GM18858 (cell line): ENCODE results near the gene APOF.
"Not testable (repeated sequence)": the region's sequence is repeated elsewhere in the genome, so short reads cannot be mapped to it uniquely, and the experiment has no call there.

ENCODE experiments used
- ATAC-seq: cut with Tn5 transposase; IDR thresholded peaks from one replicate; pipeline ENCODE4 v1.9.1; 2021; ENCODE audit not compliant: unreplicated experiment

The APOF gene

DNA sequence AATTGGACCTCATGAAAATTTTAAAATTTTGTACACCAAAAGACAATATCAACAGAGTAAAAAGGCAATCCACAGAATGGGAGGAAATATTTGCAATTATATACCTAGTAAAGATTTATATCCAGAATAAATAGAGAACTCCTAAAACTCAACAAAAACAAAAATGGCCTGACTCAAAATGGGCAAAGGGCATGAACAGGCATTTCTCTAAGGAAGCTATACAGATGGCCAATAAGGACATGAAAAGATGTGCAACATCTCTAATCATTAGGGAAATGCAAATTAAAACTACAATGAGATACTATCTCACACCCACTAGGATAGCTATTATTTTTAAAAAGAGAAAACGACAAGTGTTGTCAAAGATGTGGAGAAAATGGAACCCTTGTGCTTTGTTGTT is 10.9 kb upstream of the APOF start:
- ATAC-seq: no peak

DNA sequence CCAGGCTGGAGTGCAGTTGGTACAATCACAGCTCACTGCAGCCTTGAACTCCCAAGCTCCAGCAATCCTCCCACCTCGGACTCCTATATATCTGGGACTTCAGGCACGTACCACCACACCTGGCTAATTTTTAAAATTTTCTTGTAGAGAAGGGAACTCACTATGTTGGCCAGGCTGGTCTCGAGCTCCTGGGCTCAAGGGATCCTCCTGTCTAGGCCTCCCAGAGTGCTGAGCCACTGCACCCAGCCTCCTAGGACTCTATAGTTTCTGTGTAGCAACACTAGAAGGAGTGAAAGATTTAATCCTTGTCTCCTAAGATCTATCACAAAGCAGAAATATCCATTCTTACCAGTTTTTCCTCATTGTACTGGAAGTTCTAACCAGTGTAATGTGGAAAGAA is 4.3 kb upstream of the APOF start:
- ATAC-seq: no peak

- no peak for ATAC-seq
Observed at GRCh38 chr12:56361487-56362129, 1.0 kb downstream of the APOF start.

DNA sequence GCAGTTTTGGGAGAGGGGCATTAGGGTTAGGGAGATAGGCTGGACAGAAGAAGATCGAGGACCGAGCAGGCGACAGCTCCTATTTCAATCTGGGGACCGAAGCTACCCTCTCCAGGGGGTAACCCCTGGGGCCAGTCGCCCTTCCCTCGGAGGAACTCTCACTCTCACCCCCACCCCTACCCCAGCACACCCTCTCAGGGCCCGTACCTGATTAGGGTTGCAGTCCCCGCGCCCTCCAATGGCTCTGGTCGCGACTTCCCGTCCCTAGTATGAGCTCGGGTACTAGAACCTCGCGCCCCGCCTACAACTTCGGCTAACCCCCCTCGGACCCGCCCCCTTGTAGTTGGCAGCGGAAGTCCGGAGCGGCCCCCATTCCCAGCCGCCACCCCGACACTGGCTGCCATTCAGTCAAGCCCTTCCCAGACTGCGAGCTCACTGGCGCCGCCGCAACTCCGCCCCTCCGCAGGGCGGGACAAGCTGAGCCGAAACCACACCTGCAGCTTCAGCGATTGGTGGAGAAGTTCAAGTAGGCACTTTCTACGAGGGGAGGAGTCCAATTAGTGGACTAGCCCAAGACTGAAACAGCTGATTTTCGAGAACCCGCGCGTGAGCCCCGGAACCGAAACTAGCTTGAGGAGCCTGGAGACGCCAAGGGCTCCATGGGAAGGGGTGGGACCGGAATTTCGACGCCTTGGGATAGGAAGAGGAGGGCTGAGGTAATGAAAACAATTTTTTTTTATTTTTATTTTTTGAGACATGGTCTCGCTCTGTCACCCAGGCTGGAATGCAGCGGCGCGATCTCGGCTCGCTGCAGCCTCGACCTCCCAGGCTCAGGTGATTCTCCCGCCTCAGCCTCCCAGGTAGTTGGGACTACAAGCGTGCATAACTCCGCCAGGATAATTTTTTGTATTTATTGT is 2.5 kb downstream of the APOF start, which contains the start of gene STAT2:
Gene STAT2 (minus strand): TSS at position 257 of the 917 bp plus-strand sequence. CDS start 3,536 bp downstream, outside the sequence.
- peak; percentile 87 for ATAC-seq

DNA sequence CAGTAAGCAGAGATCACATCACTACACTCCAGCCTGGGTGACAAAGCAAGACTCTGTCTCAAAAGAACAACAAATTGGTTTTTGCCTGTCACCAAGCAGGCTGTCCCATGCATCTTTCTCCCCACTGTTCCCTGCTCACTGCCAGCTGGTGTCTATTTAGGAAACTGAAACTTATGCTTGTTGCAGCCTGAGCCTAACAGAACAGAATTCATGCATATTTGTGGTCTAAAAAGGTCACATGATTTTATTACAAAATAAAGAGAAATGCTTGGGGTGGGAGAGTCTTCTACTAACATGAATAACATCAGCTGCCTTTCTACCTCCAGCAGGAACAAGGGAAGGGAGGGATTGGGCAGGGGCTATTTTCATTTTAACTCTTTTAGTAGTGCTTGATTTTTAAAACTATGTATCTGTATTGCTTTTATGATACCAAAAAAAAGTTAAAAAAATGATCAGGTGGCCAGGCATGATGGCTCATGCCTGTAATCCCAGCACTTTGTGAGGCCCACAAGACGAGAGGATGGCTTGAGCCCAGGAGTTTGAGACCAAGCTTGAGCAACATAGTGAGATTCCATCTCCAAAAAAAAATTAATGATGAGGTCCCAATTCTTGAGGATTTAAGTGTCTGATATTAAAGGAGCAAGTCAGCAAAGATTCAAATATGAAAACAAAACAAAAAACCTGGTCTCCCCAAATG is 3.7 kb downstream of the APOF start:
- no peak for ATAC-seq

DNA sequence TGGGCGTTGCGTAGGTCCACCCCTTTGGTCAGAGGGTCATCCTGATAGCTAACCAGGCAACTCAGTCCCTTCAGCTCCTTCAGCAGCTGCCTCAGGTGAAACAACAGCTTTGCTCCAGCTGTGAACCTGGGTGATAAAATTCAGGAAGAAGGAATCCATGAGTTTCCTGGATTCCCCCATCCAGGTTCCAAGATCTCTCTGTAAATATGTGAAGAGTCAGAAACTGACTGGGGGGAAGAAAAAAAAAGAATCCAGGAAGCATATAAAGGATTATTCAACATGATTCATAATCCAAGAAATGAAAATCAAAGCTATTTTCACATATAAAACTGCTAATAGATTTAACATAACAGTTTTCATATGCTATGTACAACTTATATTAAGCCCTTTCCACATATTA is 11.3 kb downstream of the APOF start:
- no peak for ATAC-seq

GRCh38 chr12:56350662-56351061 is 12.0 kb downstream of the APOF start:
- ATAC-seq: no peak

DNA sequence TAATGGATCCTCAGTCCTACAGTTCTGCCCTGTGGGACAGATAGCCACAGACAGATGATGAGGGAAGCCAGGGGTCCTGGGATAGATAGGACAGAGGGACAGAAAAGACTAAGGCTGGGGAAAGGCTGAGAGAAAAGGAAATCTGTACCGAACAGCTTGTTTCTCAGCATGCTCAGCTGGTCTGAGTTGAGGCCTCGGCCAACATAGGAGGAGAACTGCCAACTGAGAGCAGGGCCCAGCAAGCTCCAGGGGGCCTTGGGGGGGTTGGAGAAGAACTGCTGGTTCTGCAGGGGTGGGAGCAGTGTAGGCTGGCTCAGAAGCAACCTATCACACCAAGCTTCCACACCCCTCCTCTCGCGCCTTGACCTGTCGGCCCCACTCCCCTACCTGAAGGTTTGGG is 13.9 kb downstream of the APOF start:
- ATAC-seq: no peak

GRCh38 chr12:56347255-56347654 is 15.4 kb downstream of the APOF start:
- not testable (repeated sequence) for ATAC-seq

DNA sequence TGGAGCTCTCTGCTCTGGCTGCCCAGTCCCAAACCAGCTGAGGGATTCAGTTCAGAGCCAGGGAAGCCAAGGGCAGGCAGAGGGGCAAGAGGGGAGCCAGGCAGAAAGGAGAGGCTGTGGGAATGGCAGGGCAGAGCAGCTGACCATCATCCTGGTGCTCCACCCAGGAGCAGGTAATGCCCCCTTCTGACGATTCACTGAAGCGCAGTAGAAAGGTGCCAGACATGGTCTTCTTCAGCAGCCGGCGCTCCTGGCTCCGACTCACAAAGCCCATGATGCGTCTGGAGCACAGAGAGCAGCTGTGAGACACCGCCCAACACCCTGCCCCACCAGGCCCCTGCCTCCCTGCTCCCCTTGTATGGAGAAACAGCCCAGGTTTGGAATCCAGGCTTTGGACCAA is 16.0 kb downstream of the APOF start:
- no peak for ATAC-seq

DNA sequence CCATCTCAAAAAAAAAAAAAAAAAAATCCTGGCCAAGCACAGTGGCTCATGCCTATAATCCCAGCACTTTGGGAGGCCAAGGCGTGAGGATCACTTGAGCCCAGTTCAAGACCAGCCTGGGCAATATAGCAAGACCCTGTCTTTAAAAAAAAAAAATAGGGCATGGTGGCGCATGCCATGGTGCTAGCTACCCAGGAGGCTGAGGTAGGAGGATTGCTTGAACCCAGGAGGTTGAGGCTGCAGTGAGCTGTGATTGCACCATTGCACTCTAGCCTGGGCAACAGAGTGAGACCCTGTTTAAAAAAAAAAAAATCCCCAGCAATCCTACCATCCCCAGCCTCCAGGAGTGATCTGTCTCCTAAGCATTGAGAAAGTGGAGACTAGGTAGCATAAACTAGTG is 20.4 kb downstream of the APOF start:
- not testable (repeated sequence) for ATAC-seq

DNA sequence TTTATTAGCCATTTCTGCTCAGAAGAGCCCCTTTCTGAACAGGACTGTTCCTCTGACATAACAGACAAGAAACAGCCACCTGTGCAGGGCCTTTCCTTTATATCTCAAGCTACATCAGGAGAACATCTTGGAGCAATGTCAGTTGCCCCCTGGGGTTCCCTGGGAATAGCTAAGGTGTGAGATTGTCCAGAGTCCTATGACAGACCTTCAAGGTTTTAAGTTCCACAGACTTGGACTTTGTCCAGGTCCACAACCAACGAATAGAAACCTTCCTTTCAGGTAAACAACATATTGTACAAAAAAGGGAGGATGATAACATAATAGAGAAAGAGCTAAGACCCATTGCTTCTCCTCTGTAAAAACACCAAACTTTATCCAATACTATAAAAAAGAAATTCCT is 21.0 kb downstream of the APOF start:
- ATAC-seq: no peak

DNA sequence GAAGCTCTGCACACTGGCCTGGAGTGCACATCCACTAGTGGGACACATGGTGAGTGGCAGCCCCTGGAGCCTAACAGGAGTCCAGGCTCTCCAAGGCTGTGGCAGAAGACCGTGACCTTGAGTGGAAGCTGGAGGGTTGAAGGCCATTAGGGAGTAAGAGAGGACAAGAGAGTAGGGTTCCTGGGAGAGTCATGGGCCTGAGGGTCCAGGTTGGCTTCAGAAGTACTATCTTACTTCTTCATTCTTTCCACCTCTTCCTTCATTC is 23.6 kb downstream of the APOF start:
- no peak for ATAC-seq

DNA sequence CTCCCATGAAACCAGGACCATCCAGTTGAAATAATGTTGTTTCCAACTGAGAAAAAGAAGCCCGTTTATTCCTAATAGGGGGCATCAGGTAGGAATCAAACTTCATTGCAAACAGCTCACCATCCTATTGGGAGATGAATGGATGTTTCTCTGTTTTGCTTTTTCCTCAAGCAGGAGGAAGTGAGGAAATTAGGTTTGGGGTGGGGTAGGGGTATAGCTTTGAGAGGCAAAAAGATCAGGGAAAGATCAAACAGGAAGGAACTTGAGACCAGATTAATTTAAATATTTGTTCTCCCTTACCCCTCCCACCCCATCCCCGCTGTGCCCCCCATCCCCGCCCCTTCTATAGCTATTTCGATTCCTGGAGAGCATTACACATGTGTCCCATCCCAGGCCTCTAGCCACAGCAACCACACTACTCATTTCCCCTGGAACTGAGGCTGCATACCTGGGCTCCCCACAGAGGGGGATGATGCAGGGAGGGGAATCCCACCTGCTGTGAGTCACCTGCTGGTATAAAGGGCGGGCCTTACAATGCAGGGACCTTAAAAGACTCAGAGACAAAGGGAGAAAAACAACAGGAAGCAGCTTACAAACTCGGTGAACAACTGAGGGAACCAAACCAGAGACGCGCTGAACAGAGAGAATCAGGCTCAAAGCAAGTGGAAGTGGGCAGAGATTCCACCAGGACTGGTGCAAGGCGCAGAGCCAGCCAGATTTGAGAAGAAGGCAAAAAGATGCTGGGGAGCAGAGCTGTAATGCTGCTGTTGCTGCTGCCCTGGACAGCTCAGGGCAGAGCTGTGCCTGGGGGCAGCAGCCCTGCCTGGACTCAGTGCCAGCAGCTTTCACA is 24.1 kb downstream of the APOF start, which contains the start of gene IL23A:
Gene IL23A (plus strand): TSS at position 577 of the 850 bp plus-strand sequence. CDS start 161 bp downstream, at position 738.
- ATAC-seq: no peak

DNA sequence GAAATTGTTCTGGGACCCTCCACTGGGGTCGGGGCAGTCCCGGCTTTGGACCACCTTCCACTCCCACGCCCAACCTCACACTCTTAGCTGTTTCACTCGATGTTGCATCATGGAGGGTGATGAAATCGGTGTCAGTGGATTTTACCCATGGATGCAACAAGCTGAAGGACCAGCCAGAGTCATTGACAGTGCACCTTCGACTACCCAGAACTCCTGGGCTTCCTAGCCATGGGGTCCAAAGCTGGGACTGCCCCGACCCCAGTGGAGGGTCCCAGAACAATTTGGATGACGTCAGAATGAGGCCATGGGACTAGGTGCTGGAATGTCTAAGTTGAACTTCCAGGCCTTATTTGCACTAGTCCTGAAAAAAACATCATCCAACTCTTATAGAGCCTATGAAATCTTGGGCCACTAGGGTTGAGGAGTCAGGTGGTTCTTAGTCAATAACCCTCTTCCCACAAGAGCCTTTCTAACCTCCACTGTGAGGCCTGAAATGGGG is 24.9 kb downstream of the APOF start:
- no peak for ATAC-seq

GRCh38 chr12:56336361-56337167 is 26.1 kb downstream of the APOF start:
- no peak for ATAC-seq

- ATAC-seq: not testable (repeated sequence)
Observed at GRCh38 chr12:56335527-56335926, 27.1 kb downstream of the APOF start.

- ATAC-seq: no peak
Observed at GRCh38 chr12:56334490-56334793, 28.2 kb downstream of the APOF start.

- peak; percentile 84 for ATAC-seq
Observed at GRCh38 chr12:56333679-56334489, 28.8 kb downstream of the APOF start, which contains the start of gene PAN2. PAN2 (minus strand) TSS chr12:56334000; CDS start chr12:56333094, 906 bp downstream.
